Tibial artery (tissue), 4 donors: ENCODE data around the gene MYOM1.
"Not testable (repeated sequence)": the region's sequence is repeated elsewhere in the genome, so short reads cannot be mapped to it uniquely, and the experiment has no call there.

ENCODE experiments used
- DNase-seq, 2 donors: peaks; one replicate each; pipeline ENCODE4 v3.0.0-alpha.2; 2019
- H3K27ac ChIP-seq, 2 donors: fragments of 200-600 bp; sonication (generic) in 1 of 2; 1 replicate in 1 of 2; 2 replicates in 1 of 2; pipeline ENCODE4 v1.5.1; 2018 to 2019; ENCODE audit warnings: mild to moderate bottlenecking in 1 of 2
- H3K27me3 ChIP-seq, 2 donors: fragments of 200-600 bp; sonication (generic) in 1 of 2; one replicate each; pipeline versions ENCODE4 v1.5.1 to v1.6.0; 2016 to 2019
- H3K36me3 ChIP-seq, 3 donors: fragments of 200-600 bp; sonication (generic) in 2 of 3; one replicate each; pipeline ENCODE4 v1.5.1; 2016 to 2019; ENCODE audit warnings: mild to moderate bottlenecking in 2 of 3
- H3K4me1 ChIP-seq, 4 donors: fragments of 200-600 bp; sonication (generic) in 2 of 4; 1 replicate in 3 of 4; 2 replicates in 1 of 4; pipeline ENCODE4 v1.5.1; 2016 to 2019
- H3K4me3 ChIP-seq, 2 donors: fragments of 200-600 bp; sonication (generic) in 1 of 2; 1 replicate in 1 of 2; 2 replicates in 1 of 2; pipeline ENCODE4 v1.5.1; 2018 to 2019; ENCODE audit warnings: mild to moderate bottlenecking in 2 of 2
- H3K9me3 ChIP-seq, 3 donors: fragments of 200-600 bp; sonication (generic) in 1 of 3; one replicate each; pipeline ENCODE4 v1.5.1; 2016 to 2019
- intact Hi-C: fragments of 100-400 bp; cut with DNase I; formaldehyde crosslinking; loops from one replicate; pipeline ENCODE4 v1.15.0; 2023; ENCODE audit warnings: low total_unique reads
- TF ChIP-seq, protein P1 (sequence below), 2 experiments: fragments of 200-600 bp in 1 of 2; fragments of 450-650 bp in 1 of 2; IDR thresholded peaks; one replicate each; pipeline ENCODE4 v1.5.1; 2017 to 2019; ENCODE audit warnings: antibody characterized with exemption in 2 of 2, mild to moderate bottlenecking in 1 of 2, moderate library complexity in 1 of 2

Gene MYOM1

DNA sequence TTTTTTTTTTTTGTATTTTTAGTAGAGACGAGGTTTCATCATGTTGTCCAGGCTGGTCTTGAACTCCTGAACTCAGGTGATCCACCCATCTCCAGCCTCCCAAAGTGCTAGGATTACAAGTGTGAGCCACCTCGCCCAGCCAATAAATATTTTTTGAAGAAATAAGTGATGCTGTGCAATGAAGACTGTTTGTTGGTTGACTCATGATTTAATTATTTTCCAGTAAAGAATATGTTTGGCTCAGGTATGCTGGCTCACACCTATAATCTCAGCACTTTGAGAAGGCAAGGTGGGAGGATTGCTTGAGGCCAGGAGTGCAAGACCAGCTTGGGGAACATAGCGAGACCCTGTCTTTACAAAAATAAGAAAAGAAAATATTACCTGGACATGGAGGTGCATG is 165.0 kb downstream of the MYOM1 start:
- Histone ChIP-seq H3K4me1 (peaks cover 0 to 5% (median 0%) of the 10 kb centered on the region in 4 donors), H3K9me3 (no peaks in the 10 kb centered on the region), H3K36me3 (no peaks in the 10 kb centered on the region), H3K27ac (no peak overlapping the region), H3K27me3 (no peaks in the 10 kb centered on the region), H3K4me3 (no peak overlapping the region)
- intact Hi-C loops = no loop called here
- no peak for DNase-seq
- TF ChIP-seq, protein P1, sequence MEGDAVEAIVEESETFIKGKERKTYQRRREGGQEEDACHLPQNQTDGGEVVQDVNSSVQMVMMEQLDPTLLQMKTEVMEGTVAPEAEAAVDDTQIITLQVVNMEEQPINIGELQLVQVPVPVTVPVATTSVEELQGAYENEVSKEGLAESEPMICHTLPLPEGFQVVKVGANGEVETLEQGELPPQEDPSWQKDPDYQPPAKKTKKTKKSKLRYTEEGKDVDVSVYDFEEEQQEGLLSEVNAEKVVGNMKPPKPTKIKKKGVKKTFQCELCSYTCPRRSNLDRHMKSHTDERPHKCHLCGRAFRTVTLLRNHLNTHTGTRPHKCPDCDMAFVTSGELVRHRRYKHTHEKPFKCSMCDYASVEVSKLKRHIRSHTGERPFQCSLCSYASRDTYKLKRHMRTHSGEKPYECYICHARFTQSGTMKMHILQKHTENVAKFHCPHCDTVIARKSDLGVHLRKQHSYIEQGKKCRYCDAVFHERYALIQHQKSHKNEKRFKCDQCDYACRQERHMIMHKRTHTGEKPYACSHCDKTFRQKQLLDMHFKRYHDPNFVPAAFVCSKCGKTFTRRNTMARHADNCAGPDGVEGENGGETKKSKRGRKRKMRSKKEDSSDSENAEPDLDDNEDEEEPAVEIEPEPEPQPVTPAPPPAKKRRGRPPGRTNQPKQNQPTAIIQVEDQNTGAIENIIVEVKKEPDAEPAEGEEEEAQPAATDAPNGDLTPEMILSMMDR (IDR thresholded peaks at IDR 0.05) = no peak

DNA sequence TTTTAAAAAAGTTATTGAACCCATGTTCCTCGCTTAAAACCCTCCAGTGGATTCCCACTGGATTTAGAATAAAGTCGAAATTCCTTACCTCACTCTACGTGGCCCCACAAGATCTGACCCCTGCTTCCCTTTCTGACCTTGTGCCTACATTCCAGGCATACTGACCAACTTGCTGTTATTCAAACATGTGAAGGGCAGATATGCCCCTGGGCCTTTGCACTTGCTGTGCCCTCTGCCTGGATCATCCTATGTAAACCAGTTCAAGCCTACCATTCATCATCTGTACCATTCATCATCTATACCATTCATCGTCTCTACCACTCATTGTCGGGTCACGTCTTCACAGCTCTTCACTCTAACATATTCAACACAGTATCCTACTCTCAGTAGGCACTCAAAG is 165.6 kb downstream of the MYOM1 start:
- TF ChIP-seq, protein P1 (IDR thresholded peaks at IDR 0.05) = no peak
- DNase-seq = no peak
- Histone ChIP-seq H3K27me3 (no peaks in the 10 kb centered on the region), H3K9me3 (no peaks in the 10 kb centered on the region), H3K4me1 (peaks cover 0 to 5% (median 0%) of the 10 kb centered on the region in 4 donors), H3K4me3 (no peak overlapping the region), H3K36me3 (no peaks in the 10 kb centered on the region), H3K27ac (no peak overlapping the region)
- intact Hi-C loops = no loop called here

DNA sequence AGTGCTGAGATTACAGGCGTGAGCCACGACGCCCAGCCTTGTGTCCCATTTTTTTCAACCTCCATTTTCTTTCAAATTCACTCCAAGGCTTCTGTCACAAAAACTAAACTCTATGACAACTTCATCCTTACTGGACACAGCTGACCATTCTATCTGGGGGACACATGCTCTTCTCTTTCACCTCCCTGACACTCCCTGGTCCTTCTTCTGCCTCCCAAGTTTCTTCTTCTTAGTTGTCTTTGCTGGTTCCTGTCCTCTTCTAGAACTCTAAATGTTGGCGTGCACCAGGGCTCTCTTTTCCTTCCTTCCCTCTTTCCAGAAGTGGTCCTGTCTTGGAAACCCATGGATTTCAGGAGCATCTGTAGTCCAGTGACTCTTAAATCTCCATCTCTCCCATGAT is 166.7 kb downstream of the MYOM1 start:
- Histone ChIP-seq H3K9me3 (no peaks in the 10 kb centered on the region), H3K27me3 (no peaks in the 10 kb centered on the region), H3K4me3 (no peak overlapping the region), H3K27ac (no peak overlapping the region), H3K4me1 (peaks cover 0 to 5% (median 0%) of the 10 kb centered on the region in 4 donors), H3K36me3 (no peaks in the 10 kb centered on the region)
- TF ChIP-seq, protein P1 (IDR thresholded peaks at IDR 0.05) = no peak
- intact Hi-C loops = no loop called here
- no peak for DNase-seq

DNA sequence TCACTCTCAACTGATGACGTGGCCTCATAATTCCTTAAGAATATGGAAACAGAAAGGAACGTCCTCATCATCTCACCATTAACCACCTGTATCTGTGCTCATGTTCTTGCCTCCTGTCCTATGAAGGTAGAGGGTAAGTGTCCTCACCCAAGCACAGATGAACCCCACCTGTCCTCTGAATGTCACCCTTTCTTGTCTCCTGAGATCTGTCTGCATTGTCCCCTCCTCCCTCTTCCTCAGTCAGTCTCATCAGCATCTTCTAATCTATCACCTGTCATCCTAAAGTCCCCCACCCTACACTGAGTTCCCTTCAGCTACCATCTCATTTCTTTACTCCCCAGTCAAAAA is 167.4 kb downstream of the MYOM1 start:
- DNase-seq = no peak
- H3K27me3 ChIP-seq = no peaks in the 10 kb centered on the region
- no peak overlapping the region for H3K27ac ChIP-seq
- H3K36me3 ChIP-seq = no peaks in the 10 kb centered on the region
- intact Hi-C loops = no loop called here
- H3K9me3 ChIP-seq = no peaks in the 10 kb centered on the region
- H3K4me3 ChIP-seq = no peak overlapping the region
- peaks cover 0 to 5% (median 0%) of the 10 kb centered on the region in 4 donors for H3K4me1 ChIP-seq
- TF ChIP-seq, protein P1 (IDR thresholded peaks at IDR 0.05) = no peak

DNA sequence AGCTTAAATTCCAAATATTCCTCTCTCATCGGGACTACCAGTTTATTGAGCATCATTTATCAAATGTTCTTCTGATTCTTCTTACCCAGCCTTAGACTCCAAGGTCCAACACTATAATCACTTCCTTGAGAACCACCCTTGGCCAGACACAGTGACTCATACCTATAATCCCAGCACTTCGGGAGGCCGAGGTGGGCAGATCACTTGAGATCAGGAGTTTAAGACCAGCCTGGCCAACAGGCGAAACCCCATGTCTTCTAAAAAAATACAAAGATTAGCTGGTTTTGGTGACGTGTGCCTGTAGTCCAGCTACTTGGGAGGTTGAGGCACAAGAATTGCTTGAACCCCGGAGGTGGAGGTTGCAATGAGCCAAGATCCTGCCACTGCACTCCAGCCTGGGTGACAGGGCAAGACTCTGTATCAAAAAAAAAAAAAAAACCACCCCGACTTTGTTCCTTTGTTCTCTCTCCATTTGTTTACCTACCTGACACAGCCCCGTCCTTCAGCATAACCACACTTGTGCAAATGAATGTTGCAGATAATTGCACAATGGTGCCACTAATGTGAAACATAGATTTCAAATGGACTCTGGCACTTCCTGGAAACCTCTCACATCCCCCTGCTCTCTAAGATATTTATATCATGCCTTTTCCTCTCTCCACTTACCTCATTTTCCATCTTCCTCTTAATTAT is 167.9 kb downstream of the MYOM1 start:
- Histone ChIP-seq H3K27me3 (no peaks in the 10 kb centered on the region), H3K4me3 (no peak overlapping the region), H3K36me3 (no peaks in the 10 kb centered on the region), H3K9me3 (no peaks in the 10 kb centered on the region), H3K4me1 (peaks cover 0 to 5% (median 0%) of the 10 kb centered on the region in 4 donors), H3K27ac (no peak overlapping the region)
- intact Hi-C loops = no loop called here
- TF ChIP-seq, protein P1 (IDR thresholded peaks at IDR 0.05) = no peak
- no peak for DNase-seq

DNA sequence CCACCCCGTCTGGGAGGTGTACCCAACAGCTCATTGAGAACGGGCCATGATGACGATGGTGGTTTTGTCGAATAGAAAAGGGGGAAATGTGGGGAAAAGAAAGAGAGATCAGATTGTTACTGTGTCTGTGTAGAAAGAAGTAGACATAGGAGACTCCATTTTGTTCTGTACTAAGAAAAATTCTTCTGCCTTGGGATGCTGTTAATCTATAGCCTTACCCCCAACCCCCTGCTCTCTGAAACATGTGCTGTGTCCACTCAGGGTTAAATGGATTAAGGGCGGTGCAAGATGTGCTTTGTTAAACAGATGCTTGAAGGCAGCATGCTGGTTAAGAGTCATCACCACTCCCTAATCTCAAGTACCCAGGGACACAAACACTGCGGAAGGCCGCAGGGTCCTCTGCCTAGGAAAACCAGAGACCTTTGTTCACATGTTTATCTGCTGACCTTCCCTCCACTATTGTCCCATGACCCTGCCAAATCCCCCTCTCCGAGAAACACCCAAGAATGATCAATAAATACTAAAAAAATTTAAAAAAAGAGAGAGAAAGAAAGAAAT is 169.8 kb downstream of the MYOM1 start:
- DNase-seq, H3K4me1 ChIP-seq, H3K9me3 ChIP-seq, H3K36me3 ChIP-seq, H3K4me3 ChIP-seq, intact Hi-C loops, H3K27ac ChIP-seq, H3K27me3 ChIP-seq: not testable (repeated sequence)
